IMR-90 (cell line): ENCODE measurements around the gene LUC7L.

Experiments
- CEBPB ChIP-seq: IDR thresholded peaks from 2 replicates; pipeline ENCODE4 v1.6.1; 2012; ENCODE audit warnings: low read depth, low read length, improper control_type of control experiment
- CHD1 ChIP-seq: IDR thresholded peaks from 2 replicates; pipeline ENCODE4 v1.6.1; 2012; ENCODE audit warnings: low read depth, low read length, improper control_type of control experiment
- CTCF ChIP-seq: conservative IDR thresholded peaks from 2 replicates; pipeline ENCODE4 v1.5.1; 2012; ENCODE audit warnings: mild to moderate bottlenecking, low read depth, low read length, improper control_type of control experiment
- MAFK ChIP-seq: IDR thresholded peaks from 2 replicates; pipeline ENCODE4 v1.6.1; 2012; ENCODE audit warnings: low read depth, low read length, improper control_type of control experiment
- MAZ ChIP-seq: IDR thresholded peaks from 2 replicates; pipeline ENCODE4 v1.6.1; 2012; ENCODE audit warnings: low read depth, mild to moderate bottlenecking, low read length, improper control_type of control experiment, moderate library complexity, borderline replicate concordance
- MXI1 ChIP-seq: IDR thresholded peaks from 2 replicates; pipeline ENCODE4 v1.6.1; 2012; ENCODE audit warnings: low read depth, mild to moderate bottlenecking, low read length, moderate library complexity, borderline replicate concordance
- POLR2A ChIP-seq: IDR thresholded peaks from 2 replicates; pipeline ENCODE4 v1.6.1; 2012; ENCODE audit warnings: mild to moderate bottlenecking, low read depth, low read length
- RAD21 ChIP-seq: IDR thresholded peaks from 2 replicates; pipeline ENCODE4 v1.6.1; 2012; ENCODE audit warnings: low read length, improper control_type of control experiment
- RCOR1 ChIP-seq: IDR thresholded peaks from 2 replicates; pipeline ENCODE4 v1.6.1; 2012; ENCODE audit warnings: mild to moderate bottlenecking, low read length, improper control_type of control experiment; ENCODE audit not compliant: insufficient replicate concordance
- RFX5 ChIP-seq: IDR thresholded peaks from 2 replicates; pipeline ENCODE4 v1.8.0; 2012; ENCODE audit warnings: low read depth, mild to moderate bottlenecking, low read length, moderate library complexity
- SMC3 ChIP-seq: fragments of 150-350 bp; IDR thresholded peaks from 2 replicates; pipeline ENCODE4 v1.6.1; 2016; ENCODE audit warnings: low read depth, mild to moderate bottlenecking, antibody characterized with exemption, low read length, moderate library complexity
- USF2 ChIP-seq: fragments of 150-350 bp; IDR thresholded peaks from 2 replicates; pipeline ENCODE4 v1.6.1; 2017; ENCODE audit warnings: mild to moderate bottlenecking, antibody characterized with exemption, low read length, low read depth
- TF ChIP-seq, protein P1 (sequence below): fragments of 150-350 bp; IDR thresholded peaks from 2 replicates; pipeline ENCODE4 v1.6.1; 2016; ENCODE audit warnings: low read depth, mild to moderate bottlenecking, low read length, moderate library complexity, borderline replicate concordance

- no peak for TF ChIP-seq MAFK
- no peak for TF ChIP-seq CTCF
- no peak for TF ChIP-seq CEBPB
- TF ChIP-seq SMC3: no peak
- no peak for TF ChIP-seq RAD21
- TF ChIP-seq USF2: no peak
- no peak for TF ChIP-seq POLR2A
- no peak for TF ChIP-seq MAZ
- TF ChIP-seq MXI1: no peak
- TF ChIP-seq RFX5: no peak
- TF ChIP-seq RCOR1: no peak
- no peak for TF ChIP-seq CHD1
- TF ChIP-seq, protein P1, sequence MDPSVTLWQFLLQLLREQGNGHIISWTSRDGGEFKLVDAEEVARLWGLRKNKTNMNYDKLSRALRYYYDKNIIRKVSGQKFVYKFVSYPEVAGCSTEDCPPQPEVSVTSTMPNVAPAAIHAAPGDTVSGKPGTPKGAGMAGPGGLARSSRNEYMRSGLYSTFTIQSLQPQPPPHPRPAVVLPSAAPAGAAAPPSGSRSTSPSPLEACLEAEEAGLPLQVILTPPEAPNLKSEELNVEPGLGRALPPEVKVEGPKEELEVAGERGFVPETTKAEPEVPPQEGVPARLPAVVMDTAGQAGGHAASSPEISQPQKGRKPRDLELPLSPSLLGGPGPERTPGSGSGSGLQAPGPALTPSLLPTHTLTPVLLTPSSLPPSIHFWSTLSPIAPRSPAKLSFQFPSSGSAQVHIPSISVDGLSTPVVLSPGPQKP: no peak
These were observed 43.6 kb upstream of the LUC7L start for GRCh38 chr16:272633-273546.
